Measurements from ENCODE around the gene PIGU. TPM values are rescaled to one million over a fixed set of nuclear protein-coding genes. Genes with fewer than 3 reads are reported as not detected.
"Not testable (repeated sequence)": the region's sequence is repeated elsewhere in the genome, so short reads cannot be mapped to it uniquely, and the experiment has no call there.

The PIGU gene
- polyA plus RNA-seq, 3 donors = 35.2 to 44.1 (median 43.8) TPM

- DNase-seq = no peak
Observed at GRCh38 chr20:34675561-34675960, 1.3 kb downstream of the PIGU start.

- DNase-seq = no peak
Observed at GRCh38 chr20:34673412-34673811, 3.5 kb downstream of the PIGU start.

GRCh38 chr20:34669094-34669493, 7.8 kb downstream of the PIGU start:
- no peak for DNase-seq

DNA sequence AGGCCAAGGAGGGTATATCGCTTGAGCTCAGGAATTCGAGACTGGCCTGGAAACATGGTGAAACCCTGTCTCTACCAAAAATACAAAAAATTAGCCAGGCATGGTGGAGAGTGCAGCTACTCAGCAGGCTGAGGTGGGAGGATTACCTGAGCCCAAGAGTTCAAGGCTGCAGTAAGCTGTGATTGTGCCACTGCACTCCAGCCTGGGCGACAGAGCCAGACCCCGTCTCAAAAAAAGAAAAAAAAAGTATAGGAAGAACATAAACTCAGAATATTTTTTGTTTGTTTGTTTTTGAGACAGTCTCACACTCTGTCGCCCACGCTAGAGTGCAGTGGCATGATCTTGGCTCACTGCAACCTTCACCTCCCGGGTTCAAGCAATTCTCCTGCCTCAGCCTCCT, 12.1 kb downstream of the PIGU start:
- not testable (repeated sequence) for DNase-seq

DNA sequence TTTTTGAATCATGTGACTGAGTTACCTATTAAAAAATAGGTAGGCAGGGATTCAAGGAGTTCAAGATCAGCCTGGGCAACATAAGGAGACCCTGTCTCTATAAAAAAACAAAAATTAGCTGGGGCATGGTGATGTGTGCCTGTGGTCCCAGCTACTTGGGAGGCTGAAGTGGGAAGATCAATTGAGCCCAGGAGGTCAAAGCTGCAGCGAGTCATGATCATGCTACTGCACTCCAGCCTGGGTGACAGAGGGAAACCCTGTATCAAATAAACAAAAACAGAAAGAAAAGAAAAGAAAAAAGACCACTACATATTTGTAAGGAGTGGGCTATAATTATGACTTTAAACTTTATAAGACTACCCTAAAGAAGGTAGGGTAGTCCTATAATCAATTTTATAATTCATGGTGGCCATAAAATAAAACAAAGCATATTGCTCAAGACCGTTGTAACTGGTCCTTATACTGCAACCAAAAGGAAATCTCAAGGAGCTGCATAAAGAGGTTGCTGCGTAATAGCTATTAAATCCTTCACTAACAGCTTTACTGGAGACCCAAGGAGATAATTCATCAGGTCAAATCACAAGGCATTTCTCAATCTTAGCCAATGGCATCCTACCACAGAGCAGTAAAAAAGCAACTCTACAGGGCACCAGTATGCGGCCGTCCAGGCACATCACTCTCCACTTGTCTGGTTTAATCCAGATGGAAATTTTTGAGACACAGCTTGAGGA, 13.5 kb downstream of the PIGU start:
- no peak for DNase-seq

- not testable (repeated sequence) for DNase-seq
Observed at GRCh38 chr20:34661811-34662210, 15.1 kb downstream of the PIGU start.

- not testable (repeated sequence) for DNase-seq
Observed at GRCh38 chr20:34658654-34659053, 18.2 kb downstream of the PIGU start.

- DNase-seq = no peak
Observed at GRCh38 chr20:34654207-34654744, 22.6 kb downstream of the PIGU start.

DNA sequence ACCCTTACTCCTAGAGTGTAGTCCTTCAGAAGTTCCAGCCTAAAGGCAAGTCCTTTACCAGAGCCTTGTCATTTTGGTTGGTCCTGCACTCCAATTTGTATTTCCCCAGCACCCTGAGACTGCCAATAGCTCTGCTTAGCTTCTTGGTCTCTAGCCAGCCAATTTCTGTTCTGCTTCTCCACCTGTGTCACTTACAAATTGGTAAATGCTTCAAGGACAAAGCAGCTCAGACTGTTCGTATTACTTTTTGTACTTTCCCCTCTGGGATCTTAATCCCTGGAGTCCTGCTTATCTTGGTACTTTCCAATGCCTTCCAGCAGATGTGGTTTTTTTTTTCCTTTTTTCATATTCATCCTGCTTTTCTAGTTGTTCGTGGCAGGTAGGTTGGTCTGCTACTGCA, 25.7 kb downstream of the PIGU start:
- no peak for DNase-seq

DNA sequence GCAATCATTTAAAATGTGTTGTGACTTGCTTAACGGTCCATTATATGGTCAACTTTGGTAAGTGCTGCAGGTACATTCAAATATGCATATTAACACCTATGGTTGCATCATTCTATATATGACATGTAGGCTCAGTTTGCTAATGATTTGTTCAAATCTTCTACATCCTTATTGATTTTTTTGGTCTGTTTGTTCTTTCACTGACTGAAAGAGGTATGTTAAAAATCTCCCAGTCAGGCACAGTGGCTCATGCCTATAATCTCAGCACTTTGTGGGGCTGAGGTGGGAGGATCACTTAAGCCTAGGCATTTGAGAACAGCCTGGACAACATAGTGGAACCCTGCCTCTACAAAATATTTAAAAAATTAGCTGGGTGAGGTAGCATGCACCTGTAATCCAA, 29.2 kb downstream of the PIGU start:
- DNase-seq = no peak

GRCh38 chr20:34644951-34645350, 31.9 kb downstream of the PIGU start:
- no peak for DNase-seq

DNA sequence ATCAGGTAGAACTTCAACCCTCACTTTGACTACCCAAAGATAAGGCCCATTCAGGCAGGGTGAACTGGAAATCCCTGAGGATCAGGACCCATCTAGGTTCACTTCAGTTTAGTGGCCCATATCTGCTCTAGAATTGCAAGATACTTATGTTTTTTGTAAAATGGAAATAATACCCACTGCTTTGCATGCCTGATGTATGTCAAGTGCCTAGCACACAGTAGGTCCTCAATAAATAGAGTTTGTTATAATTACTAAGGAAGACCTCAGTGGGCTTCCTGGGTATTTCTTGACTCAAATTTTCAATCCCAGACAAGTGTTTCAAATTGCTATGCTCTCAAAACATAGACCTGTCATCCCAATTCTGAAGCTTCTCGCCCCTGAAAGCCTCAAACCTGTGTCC, 32.5 kb downstream of the PIGU start:
- no peak for DNase-seq

DNA sequence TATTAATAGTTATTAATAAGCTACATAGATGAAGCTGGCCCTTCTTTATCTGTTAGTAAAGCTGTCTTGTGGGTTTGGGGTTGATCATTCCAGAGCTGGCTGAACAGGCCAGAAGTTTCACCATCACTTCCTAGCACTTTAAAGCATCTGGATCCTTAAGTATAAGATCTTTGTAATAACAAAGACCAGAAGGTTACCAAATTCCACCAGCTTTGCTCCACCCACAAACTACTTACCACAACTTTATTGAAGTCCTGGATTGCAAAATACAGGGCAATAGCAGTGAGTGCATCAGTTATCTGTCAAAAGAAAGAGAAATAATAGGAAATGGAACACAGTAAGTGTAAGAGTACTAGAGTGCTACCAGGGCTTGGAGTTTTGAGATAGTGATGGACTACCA, 33.0 kb downstream of the PIGU start:
- DNase-seq = no peak

- DNase-seq = no peak
Observed at GRCh38 chr20:34642009-34642408, 34.9 kb downstream of the PIGU start.

DNA sequence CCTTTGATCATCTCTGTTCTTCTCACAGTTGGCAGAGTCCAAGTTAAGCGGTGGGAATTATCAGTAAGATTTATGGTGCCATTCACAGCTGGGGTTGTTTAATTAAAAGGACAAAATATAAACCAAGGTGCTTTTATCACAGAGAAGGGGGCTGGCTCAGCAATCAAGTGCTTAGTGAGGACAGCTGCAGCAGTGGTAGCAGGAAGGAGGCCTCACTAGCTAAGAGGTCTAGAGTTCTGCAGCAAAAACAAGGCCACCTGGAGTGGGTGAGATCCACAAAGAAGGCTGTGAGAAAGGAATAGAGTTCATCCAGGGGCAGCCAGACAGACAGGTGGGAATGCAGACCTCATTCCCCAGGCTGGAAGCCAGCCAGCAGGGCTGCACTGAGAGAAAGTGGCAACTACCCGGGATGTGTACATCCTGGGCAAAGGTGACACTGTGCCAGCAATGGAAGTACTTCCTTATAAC, 37.1 kb downstream of the PIGU start:
- peak; percentile 26 for DNase-seq

DNA sequence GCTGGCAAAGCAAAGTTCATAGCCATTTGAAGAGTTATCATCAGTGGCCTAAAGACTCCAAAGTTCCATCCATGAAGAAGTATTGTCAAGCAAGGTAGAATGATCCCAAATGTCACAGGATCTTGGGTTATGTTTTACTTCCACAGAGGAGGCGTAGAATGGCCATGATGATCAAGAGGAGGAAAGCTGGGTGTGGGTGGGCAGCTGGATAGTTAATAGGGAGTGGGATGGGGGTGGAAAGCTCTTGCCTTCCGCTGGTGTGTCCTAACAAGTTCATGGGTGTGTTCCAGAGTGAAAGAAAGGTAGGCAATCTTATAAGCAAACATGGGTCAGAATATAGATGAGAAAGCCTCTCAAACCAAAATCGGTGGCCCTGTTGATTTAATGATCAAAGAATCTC, 38.4 kb downstream of the PIGU start:
- DNase-seq = no peak

- no peak for DNase-seq
Observed at GRCh38 chr20:34638039-34638292, 38.9 kb downstream of the PIGU start.

DNA sequence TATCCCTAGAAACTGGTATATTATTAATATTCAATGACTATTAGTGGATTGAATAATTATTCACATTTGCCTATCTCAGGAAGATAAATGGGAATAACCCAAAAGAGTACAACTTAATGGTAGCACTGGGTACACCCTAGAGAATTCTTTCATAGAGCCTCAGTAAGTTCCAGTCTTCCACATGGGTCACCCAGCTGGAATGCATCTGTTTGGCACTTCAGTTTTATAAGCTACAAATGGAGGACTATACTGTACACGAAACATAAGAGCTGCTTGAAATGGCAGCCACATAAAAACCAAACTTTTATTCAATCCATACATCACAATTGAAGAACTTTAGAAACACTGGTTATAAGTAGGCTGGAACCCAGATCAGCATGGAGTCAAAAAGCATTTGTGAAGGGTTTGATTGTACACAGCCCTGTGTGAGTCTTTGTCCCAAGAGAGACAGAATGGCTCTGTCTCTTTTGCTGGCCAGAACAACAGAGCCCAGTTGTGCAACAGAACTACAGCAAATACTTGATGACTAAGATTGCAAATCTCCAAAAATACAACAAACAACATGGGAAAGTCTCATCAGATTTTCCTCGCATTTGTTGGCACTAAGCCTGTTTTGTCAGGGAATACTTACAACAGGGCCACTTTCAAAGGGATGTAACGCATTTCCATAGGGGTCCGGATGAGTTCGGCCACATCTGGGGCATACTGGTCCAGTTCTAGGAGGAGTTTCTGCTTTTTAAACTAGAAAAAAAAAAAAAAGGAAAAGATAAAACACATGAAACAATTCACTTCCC, 39.5 kb downstream of the PIGU start:
- DNase-seq = no peak

DNA sequence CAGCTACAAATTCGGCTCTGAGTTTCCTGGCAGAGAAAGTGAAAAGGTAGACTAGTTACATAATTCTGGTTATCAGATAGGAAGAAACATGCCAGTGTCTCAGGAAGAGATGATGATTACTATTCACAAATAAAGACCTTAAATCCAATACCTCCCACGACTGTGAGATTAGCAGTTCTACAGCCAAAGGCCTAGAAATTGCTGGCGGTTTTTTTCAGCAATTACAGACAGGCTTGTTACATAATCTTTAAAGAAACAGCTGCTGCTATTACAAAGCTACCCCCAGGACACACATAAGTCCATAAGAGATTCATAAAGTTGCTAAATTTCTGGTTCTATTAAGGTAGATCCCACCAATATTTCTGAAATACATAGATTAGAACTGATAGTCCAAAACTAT, 40.2 kb downstream of the PIGU start:
- DNase-seq = no peak

- DNase-seq = no peak
Observed at GRCh38 chr20:34634392-34634791, 42.5 kb downstream of the PIGU start.

DNA sequence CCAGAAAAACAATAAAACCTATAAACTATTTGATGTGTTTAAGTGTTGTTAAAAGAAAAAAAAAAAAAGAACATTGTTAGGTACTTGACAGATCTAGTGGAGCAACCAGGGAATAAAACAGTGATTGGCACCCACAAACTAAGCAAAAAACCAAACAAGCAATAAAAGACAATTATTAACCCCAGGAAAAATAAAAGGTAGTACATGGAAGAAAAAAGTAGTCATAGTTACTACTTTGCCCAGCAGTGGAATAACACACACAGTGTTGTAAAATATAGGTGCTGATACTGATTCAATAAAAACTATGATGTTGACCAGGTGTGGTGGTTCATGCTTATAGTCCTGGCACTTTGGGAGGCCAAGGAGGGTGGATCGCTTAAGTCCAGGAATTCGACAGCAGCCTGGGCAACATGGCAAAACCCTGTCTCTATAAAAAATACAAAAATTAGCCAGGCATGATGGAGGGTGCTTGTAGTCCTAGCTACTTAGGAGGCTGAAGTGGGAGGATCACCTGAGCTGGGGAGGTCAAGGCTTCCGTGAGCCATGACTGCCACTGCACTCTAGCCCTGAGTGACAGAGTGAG, 43.9 kb downstream of the PIGU start:
- no peak for DNase-seq

DNA sequence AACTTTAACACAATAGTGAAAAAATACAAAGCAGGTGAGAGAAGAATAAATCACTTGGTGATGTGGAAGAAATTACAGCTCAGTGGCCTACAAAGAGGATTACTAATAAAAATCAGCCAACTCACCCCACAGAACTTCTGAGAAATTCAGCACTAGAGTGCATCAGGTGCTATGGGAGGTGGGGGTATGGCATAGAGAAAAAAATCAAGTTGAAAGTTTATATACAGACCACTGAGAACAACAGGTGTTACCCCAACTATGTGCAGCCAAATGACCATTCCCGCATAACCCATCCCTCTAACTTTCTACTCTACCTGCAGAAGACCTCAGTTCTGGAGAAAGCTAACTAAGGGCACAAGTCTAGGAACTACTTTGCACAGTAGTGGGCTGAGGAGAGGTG, 47.0 kb downstream of the PIGU start:
- no peak for DNase-seq

DNA sequence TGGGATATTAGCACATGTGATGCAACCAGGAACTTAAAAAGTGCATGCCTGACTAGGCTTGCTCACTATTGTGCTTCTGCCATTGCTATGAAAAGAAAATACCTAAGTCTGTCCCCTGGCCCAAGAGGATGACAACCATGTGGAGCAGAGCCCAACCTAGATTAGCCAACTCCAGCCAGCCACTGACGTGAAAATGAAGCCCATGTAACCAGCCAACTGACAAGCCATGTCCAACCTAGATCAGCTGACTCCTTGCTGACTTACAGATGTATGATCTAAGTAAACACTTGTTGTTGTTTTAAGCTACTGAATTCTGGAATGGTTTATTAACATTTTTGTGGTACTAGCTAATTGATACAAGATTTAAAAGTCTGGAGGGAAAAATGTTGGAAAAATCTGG, 47.5 kb downstream of the PIGU start:
- no peak for DNase-seq

Data from renal pelvis (tissue), 4 donors.